Measurements from ENCODE around the gene TBL1XR1. TPM values are rescaled to one million over a fixed set of nuclear protein-coding genes. Genes with fewer than 3 reads are reported as not detected.
"Not testable (repeated sequence)": the region's sequence is repeated elsewhere in the genome, so short reads cannot be mapped to it uniquely, and the experiment has no call there.

TBL1XR1 gene
- total and polyA plus RNA-seq, 2 of the 13 experiments (the other 11 are each of a cell fraction or from before 2014, with no cell fraction given): 57.7 to 62.5 TPM

DNA sequence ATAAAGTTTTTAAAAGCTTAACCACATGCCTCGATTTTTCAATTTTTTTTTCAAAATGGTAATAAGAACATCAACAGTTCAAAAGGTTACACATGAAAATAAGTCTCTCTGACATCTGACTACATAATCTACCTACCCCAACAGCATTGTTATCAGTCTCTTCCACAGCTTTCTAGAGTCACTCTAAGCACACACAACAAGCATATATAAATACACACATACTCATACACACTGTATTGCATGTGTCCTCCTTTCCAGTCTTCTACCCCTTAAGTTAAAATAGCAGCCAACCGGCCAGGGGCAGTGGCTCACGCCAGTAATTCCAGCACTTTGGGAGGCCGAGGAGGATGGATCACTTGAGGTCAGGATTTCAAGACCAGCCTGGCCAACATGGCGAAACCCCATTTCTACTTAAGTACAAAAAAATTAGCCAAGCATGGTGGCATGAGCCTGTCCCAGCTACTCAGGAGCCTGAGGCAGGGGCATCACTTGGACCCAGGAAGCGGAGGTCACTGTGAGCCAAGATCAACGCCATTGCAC, 12.2 kb downstream of the TBL1XR1 start:
- TF ChIP-seq ELF1 (CRISPR knock-in tag; IDR thresholded peaks at IDR 0.05) (no peak), ZUFSP (CRISPR knock-in tag; IDR thresholded peaks at IDR 0.05; ENCODE audit: borderline replicate concordance) (no peak), ZNF790 (CRISPR knock-in tag; IDR thresholded peaks at IDR 0.05; ENCODE audit: borderline replicate concordance) (no peak), SIN3A (IDR thresholded peaks at IDR 0.05; ENCODE audit: borderline replicate concordance, low read depth, low read length) (no peak), ZNF556 (CRISPR knock-in tag; IDR thresholded peaks at IDR 0.05; ENCODE audit: borderline replicate concordance) (no peak), SSRP1 (CRISPR knock-in tag; IDR thresholded peaks at IDR 0.05) (no peak)
- in situ Hi-C loops (cut with HindIII; ENCODE audit: extremely low pct_ligation_motif_present, low pct_unique_long_range_greater_than_20kb): no loop called here
- POLR2A ChIA-PET: no interaction called here

DNA sequence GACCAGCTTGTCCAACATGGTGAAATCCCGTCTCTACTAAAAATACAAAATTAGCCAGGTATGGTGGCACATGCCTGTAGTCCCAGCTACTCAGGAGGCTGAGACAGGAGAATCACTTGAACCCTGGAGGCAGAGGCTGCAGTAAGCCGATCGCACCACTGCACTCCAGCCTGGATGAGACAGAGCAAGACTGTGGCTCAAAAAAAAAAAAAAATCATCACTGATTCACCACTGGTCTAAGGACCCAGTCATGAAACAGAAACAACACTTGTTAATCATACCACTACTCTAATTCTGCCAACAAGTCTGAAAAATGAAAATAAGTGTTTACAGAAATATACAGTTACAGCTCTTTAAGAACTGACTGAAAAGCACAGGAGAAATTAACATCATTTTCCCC, 12.7 kb downstream of the TBL1XR1 start:
- ATAC-seq; H3K27ac ChIP-seq (ENCODE audit: extremely low read length, insufficient read depth, low read length); CTCF ChIA-PET (ENCODE audit: low intra/inter-chr PET ratio, low total read pairs); H3K9ac ChIP-seq (ENCODE audit: insufficient read depth, low read depth, low read length); H3K4me3 ChIP-seq (replicated peaks in 1 of 3; ENCODE audit: insufficient read depth in 1 of 3, low read depth in 2 of 3, low read length in 3 of 3); H2AFZ ChIP-seq (ENCODE audit: low read length); POLR2A ChIA-PET; in situ Hi-C loops (cut with HindIII; ENCODE audit: extremely low pct_ligation_motif_present, low pct_unique_long_range_greater_than_20kb); H3K9me3 ChIP-seq (ENCODE audit: low read length); H3K4me2 ChIP-seq (ENCODE audit: low read depth, low read length); BruUV-seq (replicated peaks); H3K36me3 ChIP-seq (replicated peaks in 1 of 2; ENCODE audit: control insufficient read depth in 1 of 2, insufficient read depth in 2 of 2, low read length in 2 of 2); DNase-seq (ENCODE audit: low spot score); H3K27me3 ChIP-seq (ENCODE audit: control insufficient read depth in 1 of 2, insufficient read depth in 2 of 2, low read length in 2 of 2); FAIRE-seq: not testable (repeated sequence)
- Histone ChIP-seq H4K20me1 (ENCODE audit: insufficient read depth, low read length) (peaks cover 82% of the 10 kb centered on the region), H3K79me2 (ENCODE audit: insufficient read depth, low read length) (peaks cover 95% of the 10 kb centered on the region), H3K4me1 (ENCODE audit: insufficient read depth, low read length) (peaks cover 41% of the 10 kb centered on the region)
- 97% methylated on average over 3 of the region's 3 CpGs for WGBS (ENCODE audit: low lambda C conversion rate)
- intact Hi-C loops (cut with micrococcal nuclease; ENCODE audit: unreplicated experiment): loop anchor here (1.0 kb wide), 1 partner anchor 49 kb away; no protein-coding TSS in a partner anchor

More for the DNA sequence above, 12.2 kb downstream of the TBL1XR1 start:
- Histone ChIP-seq H3K4me3 (replicated peaks in 1 of 3; ENCODE audit: insufficient read depth in 1 of 3, low read depth in 2 of 3, low read length in 3 of 3) (no peak overlapping the region), H3K4me2 (ENCODE audit: low read depth, low read length) (no peak overlapping the region), H3K36me3 (replicated peaks in 1 of 2; ENCODE audit: control insufficient read depth in 1 of 2, insufficient read depth in 2 of 2, low read length in 2 of 2) (no peaks in the 10 kb centered on the region), H3K79me2 (ENCODE audit: insufficient read depth, low read length) (peaks cover 95% of the 10 kb centered on the region), H3K27ac (ENCODE audit: extremely low read length, insufficient read depth, low read length) (no peak overlapping the region), H3K9me3 (ENCODE audit: low read length) (no peaks in the 10 kb centered on the region), H3K27me3 (ENCODE audit: control insufficient read depth in 1 of 2, insufficient read depth in 2 of 2, low read length in 2 of 2) (no peaks in the 10 kb centered on the region), H4K20me1 (ENCODE audit: insufficient read depth, low read length) (peaks cover 83% of the 10 kb centered on the region), H3K4me1 (ENCODE audit: insufficient read depth, low read length) (peaks cover 36% of the 10 kb centered on the region), H2AFZ (ENCODE audit: low read length) (no peak overlapping the region), H3K9ac (ENCODE audit: insufficient read depth, low read depth, low read length) (no peak overlapping the region)
- no peak for DNase-seq (ENCODE audit: low spot score)
- 97% methylated on average over 7 of the region's 7 CpGs for WGBS (ENCODE audit: low lambda C conversion rate)
- no peak for ATAC-seq
- CTCF ChIA-PET (ENCODE audit: low intra/inter-chr PET ratio, low total read pairs): no interaction called here
- FAIRE-seq: no peak
- no TSS peak for BruUV-seq (replicated peaks)
- intact Hi-C loops (cut with micrococcal nuclease; ENCODE audit: unreplicated experiment): no loop called here
